ENCODE measurements around the gene PRDM8. TPM values are rescaled to one million over a fixed set of nuclear protein-coding genes. Genes with fewer than 3 reads are reported as not detected.
"Not testable (repeated sequence)": the region's sequence is repeated elsewhere in the genome, so short reads cannot be mapped to it uniquely, and the experiment has no call there.

Gene PRDM8
- total RNA-seq: 4.1 TPM

DNA sequence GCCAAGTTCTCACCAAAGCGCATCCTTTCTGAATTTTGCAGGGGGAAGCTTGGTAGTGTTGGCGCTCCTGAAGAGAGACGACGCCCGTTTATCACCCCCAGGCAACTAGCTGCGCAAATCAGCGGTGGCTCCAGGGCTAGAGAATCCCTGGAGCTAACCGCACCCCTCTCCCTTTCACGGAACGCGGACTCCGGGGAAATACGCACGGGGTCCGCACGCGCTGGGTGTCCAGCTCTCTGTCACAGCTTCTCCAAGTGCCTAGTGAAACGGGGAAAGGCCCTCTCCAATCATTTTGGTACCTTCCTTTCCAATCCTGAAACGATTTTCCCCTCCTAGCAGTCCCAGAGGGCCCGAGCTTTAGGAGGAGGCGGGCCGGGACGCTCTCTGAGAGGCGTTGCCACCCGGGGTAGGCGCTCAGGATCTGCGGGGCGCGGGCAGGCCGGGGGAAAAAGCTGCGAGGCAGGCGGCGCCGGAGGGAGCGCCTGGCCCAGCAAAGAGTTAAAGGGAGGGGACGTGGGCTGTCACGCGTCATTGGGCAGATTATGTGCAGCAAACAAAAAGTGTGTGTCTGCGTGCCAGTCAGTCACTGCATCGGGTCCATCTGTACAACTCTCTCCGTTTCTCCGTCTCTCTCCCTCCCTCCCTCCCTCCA lies at the start of gene PRDM8:
Gene PRDM8, plus strand, starts transcription at position 582 of the 652 bp plus-strand sequence. CDS start 2,578 bp downstream, outside the sequence.
- no peak for DNase-seq (ENCODE audit: low spot score)

GRCh38 chr4:80150387-80151180 lies 46.7 kb upstream of the PRDM8 start:
- DNase-seq (ENCODE audit: low spot score): no peak

GRCh38 chr4:80151981-80152380 lies 45.3 kb upstream of the PRDM8 start:
- no peak for DNase-seq (ENCODE audit: low spot score)

- DNase-seq (ENCODE audit: low spot score): no peak
These were observed 43.3 kb upstream of the PRDM8 start for GRCh38 chr4:80153874-80154544.

GRCh38 chr4:80154545-80154933 lies 42.8 kb upstream of the PRDM8 start:
- DNase-seq (ENCODE audit: low spot score): no peak

- no peak for DNase-seq (ENCODE audit: low spot score)
These were observed 41.9 kb upstream of the PRDM8 start for GRCh38 chr4:80155316-80155982.

- no peak for DNase-seq (ENCODE audit: low spot score)
These were observed 40.9 kb upstream of the PRDM8 start for GRCh38 chr4:80156410-80156809.

DNA sequence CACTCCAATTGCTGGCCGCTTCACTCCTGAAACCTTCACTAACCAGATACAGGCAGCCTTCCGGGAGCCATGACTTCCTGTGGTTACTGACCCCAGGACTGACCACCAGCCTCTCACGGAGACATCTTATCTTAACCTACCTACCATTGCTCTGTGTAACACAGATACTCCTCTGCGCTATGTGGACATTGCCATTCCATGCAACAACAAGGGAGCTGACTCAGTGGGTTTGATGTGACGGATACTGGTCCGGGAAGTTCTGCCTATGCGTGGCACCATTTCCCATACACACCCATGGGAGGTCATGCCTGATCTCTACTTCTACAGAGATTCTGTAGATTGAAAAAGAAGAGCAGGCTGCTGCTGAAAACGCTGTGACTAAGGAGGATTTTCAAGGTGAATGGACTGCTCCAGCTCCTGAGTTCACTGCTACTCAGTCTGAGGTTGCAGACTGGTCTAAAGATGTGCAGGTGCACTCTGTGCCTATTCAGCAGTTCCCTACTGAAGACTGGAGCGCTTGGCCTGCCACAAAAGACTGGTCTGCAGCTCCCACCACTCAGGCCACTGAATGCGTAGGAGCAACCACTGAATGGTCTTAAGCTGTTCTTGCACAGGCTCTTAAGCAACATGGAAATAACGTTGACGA lies 35.8 kb upstream of the PRDM8 start:
- no peak for DNase-seq (ENCODE audit: low spot score)

GRCh38 chr4:80162418-80162817 lies 34.9 kb upstream of the PRDM8 start:
- DNase-seq (ENCODE audit: low spot score): no peak

DNA sequence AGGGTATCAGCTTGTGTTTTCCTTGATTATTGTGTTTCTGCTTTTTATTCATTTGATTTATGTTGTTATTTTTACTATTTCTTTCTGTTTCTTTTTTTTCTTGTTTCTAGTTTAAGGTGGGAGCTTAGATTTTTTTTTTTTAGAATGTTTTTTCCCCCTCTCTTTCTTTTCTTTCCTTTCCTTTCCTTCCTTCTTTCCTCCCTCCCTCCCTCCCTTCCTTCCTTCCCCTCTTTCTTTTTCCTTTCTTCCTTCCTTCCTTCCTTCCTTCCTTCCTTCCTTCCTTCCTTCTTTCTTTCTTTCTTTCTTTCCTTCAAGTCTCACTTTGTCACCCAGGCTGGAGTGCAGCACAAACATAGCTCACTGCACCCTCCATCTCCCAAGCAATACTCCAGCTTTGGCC lies 31.4 kb upstream of the PRDM8 start:
- no peak for DNase-seq (ENCODE audit: low spot score)

DNA sequence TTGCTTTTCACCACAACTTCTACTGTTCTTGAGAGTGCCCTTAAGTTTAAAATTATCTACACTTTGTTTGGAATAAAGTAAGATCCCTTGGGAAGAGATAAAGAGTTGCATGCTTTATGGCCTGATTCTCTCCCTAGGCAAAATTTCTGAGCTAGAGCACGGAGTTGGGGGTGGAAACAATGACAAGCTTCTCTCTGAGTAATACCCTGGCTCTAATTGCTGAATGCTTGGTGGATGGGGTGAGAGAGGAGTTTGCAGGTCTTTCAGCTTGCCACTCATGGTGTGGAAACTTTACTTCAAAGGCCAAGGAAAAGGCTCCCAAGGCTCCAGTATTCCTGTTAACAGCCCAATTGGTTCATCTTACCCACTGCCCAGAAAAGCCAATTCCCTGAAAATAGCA lies 26.1 kb upstream of the PRDM8 start:
- DNase-seq (ENCODE audit: low spot score): no peak

- DNase-seq (ENCODE audit: low spot score): no peak
These were observed 25.6 kb upstream of the PRDM8 start for GRCh38 chr4:80171656-80172055.

- no peak for DNase-seq (ENCODE audit: low spot score)
These were observed 25.1 kb upstream of the PRDM8 start for GRCh38 chr4:80172203-80172602.

DNA sequence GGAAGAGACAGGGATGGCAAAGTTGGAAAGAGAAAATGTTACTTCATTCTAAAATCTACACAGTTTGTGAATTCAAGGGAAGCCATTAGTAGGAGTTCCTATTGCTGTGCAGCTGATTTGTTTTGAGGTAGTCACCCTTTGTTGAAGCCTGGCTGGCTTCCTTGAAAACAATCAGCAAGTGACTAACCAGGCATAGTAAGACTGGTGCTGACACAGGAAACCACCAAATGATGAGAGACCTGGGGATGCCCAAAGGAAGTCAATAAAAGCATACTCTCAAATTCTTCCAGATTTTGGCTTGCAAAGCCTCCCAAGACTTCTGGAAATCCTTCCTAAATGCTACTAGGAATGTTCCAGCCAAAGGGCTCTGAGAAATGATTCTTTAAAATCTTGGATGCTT lies 23.9 kb upstream of the PRDM8 start:
- DNase-seq (ENCODE audit: low spot score): no peak

- no peak for DNase-seq (ENCODE audit: low spot score)
These were observed 23.5 kb upstream of the PRDM8 start for GRCh38 chr4:80173841-80174240.

DNA sequence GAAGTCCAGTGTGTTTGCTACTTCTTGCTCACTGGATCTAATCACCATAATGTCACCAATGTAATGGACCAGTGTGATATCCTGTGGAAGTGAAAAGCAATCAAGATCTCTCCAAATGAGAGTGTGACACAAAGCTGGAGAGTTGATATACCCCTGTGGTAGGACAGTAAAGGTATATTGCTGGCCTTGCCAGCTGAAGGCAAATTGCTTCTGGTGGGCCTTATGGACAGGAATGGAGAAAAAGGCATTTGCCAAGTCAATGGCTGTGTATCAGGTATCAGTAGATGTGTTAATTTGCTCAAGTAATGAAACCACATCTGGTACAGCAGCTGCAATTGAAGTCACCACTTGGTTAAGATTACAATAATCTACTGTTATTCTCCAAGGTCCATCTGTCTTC lies 19.5 kb upstream of the PRDM8 start:
- not testable (repeated sequence) for DNase-seq (ENCODE audit: low spot score)

DNA sequence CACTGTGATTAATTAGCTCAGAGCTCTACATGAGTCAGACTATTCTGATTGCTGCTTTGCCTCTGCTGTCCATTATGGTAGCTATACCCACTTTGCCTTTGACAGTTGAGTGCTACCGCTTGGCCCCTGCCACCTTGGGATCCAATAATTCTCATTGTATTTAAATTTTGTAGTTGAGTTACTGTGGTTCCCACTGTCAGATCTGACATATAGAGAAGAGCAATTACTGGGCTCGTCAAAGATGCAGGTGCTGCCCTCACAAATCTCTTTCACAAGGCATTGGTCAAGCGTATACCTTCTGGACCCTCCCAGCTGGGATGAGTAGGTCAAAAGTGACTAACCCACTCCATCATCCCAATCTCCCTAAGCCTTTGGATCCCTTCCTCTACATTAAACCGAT lies 18.3 kb upstream of the PRDM8 start:
- DNase-seq (ENCODE audit: low spot score): no peak

GRCh38 chr4:80179637-80180161 lies 17.6 kb upstream of the PRDM8 start:
- no peak for DNase-seq (ENCODE audit: low spot score)

GRCh38 chr4:80180743-80181142 lies 16.6 kb upstream of the PRDM8 start:
- no peak for DNase-seq (ENCODE audit: low spot score)

- DNase-seq (ENCODE audit: low spot score): no peak
These were observed 15.0 kb upstream of the PRDM8 start for GRCh38 chr4:80182237-80182866.

All from mucosa of gallbladder (tissue), 1 donor.